ENCODE results near the gene SLC25A21.

DNA sequence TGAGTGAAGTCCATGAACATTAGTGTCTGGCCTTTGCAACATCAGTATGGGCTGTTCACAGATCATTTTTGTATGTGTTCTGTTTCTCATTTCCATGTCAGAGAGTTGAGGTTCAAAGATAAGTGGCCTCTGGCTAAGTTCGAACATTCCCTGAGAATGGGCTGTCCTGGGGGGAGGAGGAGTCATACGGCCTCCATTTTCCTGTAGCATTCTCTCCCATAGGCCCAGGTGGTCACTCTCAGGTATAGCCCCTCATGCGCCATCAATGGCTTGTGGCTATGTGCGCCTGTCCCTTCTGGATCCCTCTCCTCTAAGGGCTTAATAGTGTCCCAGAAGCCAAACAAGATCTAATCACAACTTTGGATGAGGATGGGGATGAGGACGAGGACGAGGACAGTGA lies 345.8 kb downstream of the SLC25A21 start:
- TF ChIP-seq, protein P1, sequence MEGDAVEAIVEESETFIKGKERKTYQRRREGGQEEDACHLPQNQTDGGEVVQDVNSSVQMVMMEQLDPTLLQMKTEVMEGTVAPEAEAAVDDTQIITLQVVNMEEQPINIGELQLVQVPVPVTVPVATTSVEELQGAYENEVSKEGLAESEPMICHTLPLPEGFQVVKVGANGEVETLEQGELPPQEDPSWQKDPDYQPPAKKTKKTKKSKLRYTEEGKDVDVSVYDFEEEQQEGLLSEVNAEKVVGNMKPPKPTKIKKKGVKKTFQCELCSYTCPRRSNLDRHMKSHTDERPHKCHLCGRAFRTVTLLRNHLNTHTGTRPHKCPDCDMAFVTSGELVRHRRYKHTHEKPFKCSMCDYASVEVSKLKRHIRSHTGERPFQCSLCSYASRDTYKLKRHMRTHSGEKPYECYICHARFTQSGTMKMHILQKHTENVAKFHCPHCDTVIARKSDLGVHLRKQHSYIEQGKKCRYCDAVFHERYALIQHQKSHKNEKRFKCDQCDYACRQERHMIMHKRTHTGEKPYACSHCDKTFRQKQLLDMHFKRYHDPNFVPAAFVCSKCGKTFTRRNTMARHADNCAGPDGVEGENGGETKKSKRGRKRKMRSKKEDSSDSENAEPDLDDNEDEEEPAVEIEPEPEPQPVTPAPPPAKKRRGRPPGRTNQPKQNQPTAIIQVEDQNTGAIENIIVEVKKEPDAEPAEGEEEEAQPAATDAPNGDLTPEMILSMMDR (IDR thresholded peaks at IDR 0.05) = no peak
- TF ChIP-seq POLR2A (IDR thresholded peaks at IDR 0.05) (no peak), EP300 (IDR thresholded peaks at IDR 0.05) (no peak)

Measured in ovary (tissue), 3 donors.